Measurements from ENCODE around the gene PRMT7.
A peak's percentile ranks its signal among the peaks of the same experiment; 100 is the strongest.

The PRMT7 gene

DNA sequence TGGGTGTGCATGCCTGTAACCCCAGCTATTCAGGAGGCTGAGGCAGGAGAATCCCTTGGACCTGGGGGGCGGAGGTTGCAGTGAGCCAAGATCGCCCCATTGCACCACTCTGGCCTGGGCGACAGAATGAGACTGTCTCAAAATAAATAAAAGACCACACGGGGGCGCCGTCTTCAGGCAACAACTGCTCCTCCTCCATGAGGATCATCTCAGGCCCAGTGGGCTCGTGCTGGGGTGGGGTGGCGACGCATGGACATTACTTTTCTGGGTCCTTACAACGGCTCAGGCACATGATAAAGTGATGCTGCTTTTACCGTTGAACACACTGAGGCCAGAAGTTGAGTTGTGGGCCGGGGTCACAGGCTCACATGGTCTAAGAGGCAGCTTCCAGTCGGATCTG lies 56.2 kb downstream of the PRMT7 start:
- DNase-seq: peak; percentile 38

DNA sequence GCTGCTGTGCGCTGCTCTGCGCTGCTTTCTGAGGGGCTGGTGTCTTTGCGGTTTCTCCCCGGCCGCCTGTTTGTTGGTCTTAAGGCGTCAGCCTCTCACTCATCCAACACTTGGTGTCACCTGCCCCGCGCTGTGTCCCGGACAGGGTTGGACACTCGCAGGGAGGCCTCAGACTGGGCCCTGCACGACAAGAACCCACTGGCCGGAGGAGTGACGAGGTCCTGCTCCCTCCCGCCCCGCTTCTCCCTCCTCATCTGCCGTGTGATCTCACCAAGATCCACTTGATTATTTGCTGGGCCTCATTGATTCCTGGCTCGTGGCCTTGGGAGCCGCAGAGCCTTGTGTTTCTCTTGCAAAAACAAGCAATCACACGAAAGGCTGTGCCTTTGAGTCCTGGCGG lies 56.6 kb downstream of the PRMT7 start:
- DNase-seq: no peak

DNA sequence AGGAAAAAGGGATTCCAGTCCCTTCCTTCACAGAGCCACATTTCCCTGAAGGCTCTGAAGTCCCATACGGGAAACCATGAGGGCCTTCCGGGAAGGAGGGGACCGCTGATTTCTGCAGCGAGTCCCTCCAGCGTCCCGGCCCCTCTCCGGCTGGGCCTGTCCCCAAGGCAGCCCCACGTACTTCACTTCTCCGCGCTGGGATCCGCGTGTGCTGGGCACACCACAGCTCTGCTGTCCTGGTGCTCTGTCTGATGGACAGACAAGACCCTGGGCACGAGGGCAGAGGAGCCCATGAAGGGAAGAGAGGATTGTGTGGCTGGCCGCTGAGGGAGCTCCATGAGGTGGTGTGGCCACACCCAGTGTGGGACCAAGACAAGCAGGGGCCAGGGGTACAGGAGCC lies 57.1 kb downstream of the PRMT7 start:
- DNase-seq: no peak

- peak; percentile 10 for DNase-seq
Observed at GRCh38 chr16:68368301-68368888, 57.6 kb downstream of the PRMT7 start.

DNA sequence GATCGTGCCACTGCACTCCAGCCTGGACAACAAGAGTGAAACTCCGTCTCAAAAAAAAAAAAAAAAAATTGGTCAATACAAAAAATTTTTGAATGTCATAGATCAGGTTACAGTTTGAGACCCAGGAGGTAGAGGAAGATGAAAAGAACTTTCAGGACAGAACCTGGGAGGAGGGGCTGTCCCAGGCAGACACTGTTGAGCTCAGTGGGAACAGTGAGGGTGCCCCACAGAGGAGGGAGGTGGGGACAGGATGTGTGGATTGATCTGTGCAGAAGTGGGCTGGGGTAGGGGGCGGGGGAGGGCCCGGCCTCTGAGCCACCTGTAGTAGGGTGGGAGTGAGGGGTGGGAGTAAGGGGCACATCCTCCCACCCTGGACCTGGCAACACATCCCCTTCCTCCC lies 58.3 kb downstream of the PRMT7 start:
- DNase-seq: no peak

GRCh38 chr16:68369697-68370580 lies 59.1 kb downstream of the PRMT7 start:
- peak; percentile 29 for DNase-seq

GRCh38 chr16:68370581-68371275 lies 59.9 kb downstream of the PRMT7 start:
- DNase-seq: peak; percentile 39

DNA sequence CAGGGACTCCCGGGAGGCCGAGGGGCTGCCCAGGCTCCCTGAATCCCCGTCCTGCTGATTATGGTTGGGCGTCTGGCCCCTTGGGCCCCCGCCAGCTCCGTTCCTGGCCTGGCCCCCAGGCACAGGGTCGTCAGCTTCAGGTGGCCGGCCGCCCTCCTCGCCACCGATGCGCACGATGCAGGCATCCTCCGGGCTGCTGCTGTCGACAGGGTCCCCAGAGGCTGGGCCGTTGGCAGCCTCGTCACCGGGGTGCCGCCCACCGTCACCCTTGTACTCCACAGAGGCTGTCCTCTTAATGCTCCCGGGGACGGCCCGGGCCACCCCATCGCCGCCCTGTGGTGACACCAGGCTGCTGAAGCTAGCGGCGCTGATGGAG lies 60.4 kb downstream of the PRMT7 start:
- DNase-seq: no peak

- no peak for DNase-seq
Observed at GRCh38 chr16:68371706-68372380, 61.0 kb downstream of the PRMT7 start.

- no peak for DNase-seq
Observed at GRCh38 chr16:68372381-68372720, 61.5 kb downstream of the PRMT7 start.

GRCh38 chr16:68372806-68373205 lies 62.0 kb downstream of the PRMT7 start:
- DNase-seq: no peak

GRCh38 chr16:68373528-68374245 lies 62.9 kb downstream of the PRMT7 start:
- no peak for DNase-seq

DNA sequence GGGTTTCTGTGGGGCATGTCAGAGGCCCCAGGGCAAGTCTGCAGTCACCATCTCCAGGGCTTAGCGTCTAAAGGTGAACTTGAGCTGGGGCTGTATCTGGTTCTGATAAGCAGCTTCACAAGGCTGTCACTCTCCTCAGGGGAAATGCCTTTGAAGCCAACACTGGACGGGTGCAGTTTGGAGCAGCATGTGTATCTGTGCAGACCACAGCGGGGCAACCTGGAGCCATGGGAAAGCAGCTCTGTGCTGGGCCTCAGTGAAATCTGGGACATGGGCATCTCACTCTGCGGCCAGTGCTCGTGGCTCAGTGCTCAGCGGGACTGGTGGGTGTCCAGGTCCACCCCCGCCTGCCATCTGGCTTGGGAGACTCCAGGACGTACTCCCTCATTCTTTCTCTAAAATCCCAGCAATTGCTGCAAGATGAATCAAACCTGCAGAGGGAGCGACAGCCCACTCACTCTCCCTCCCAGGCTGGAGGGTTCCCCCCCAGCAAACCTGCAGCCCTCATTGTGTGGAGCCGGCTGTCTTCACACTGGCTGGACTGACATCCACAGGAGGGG lies 63.5 kb downstream of the PRMT7 start:
- no peak for DNase-seq

GRCh38 chr16:68374961-68375660 lies 64.3 kb downstream of the PRMT7 start:
- DNase-seq: no peak

GRCh38 chr16:68375801-68376536 lies 65.2 kb downstream of the PRMT7 start:
- no peak for DNase-seq

GRCh38 chr16:68376590-68376989 lies 65.8 kb downstream of the PRMT7 start:
- DNase-seq: no peak

- DNase-seq: no peak
Observed at GRCh38 chr16:68377221-68377620, 66.4 kb downstream of the PRMT7 start.

GRCh38 chr16:68377667-68378393 lies 67.0 kb downstream of the PRMT7 start:
- DNase-seq: no peak

GRCh38 chr16:68378436-68379415 lies 67.9 kb downstream of the PRMT7 start:
- no peak for DNase-seq
